Uterus (tissue), 2 donors: ENCODE data around the gene GRID2.

Source experiments
- CTCF ChIP-seq, 4 experiments: fragments of 200-600 bp in 2 of 4; fragments of 450-650 bp in 2 of 4; sonication (generic) in 2 of 4; IDR thresholded peaks; one replicate each; pipeline ENCODE4 v1.5.1; 2016 to 2019; ENCODE audit warnings: antibody characterized with exemption in 4 of 4, mild to moderate bottlenecking in 2 of 4, moderate library complexity in 1 of 4
- POLR2A ChIP-seq, 2 donors: fragments of 450-650 bp; IDR thresholded peaks; one replicate each; pipeline ENCODE4 v1.6.1; 2016; ENCODE audit warnings: antibody characterized with exemption in 2 of 2, mild to moderate bottlenecking in 1 of 2, moderate library complexity in 1 of 2

GRCh38 chr4:93031431-93032098, 727.8 kb downstream of the GRID2 start:
- TF ChIP-seq POLR2A (IDR thresholded peaks at IDR 0.05): no peak
- no peak for TF ChIP-seq CTCF (IDR thresholded peaks at IDR 0.05)
